ENCODE results near the gene TAS1R3. TPM values are rescaled to one million over a fixed set of nuclear protein-coding genes. Genes with fewer than 3 reads are reported as not detected.
A peak's percentile ranks its signal among the peaks of the same experiment; 100 is the strongest.

TAS1R3 gene
- total and polyA plus RNA-seq, 2 experiments from 2014 or later, result 0.14 TPM; not detected in 1

DNA sequence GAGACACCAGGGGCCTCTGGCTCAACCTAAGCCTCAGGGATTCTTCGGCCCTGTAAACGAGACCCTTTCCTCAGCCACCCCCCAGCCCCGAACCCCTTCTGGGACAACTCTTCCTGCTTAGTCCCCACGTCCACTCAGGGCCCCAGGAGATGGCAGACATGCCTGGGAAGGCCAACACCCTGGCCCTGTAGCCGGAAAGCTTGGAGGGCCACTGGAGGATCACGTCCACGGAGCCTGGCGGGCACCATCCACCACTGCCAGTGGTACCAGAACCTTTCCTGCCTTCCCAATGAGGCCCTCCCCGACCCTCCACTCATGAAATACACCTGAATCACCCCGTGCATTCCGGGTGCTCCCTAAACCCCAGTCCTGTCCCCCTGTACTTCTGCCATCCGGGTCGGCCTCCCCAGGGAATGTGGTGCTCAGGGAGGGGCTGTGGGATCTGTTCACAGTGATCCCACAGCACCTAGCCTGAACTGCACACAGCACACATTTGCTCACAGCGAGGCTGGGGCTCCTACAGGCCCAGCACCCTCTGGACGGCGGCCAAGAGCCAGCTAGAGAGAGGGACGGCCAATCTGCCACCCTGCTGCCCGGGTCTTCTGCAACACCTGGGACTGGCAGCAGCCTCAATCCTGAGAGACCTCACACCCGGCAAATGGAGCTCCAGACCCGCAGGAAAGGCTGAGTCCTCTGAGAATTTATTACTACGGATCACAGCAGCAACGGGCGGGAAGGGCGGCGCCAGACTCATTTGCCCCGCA is 42.2 kb downstream of the TAS1R3 start:
- Histone ChIP-seq H3K36me3 (ENCODE audit: insufficient read depth) (no peaks in the 10 kb centered on the region), H3K79me2 (replicated peaks; ENCODE audit: insufficient read depth) (peaks cover 21% of the 10 kb centered on the region), H3K27ac (ENCODE audit: low read depth) (no peak overlapping the region), H3K4me1 (ENCODE audit: insufficient read depth) (peaks cover 9% of the 10 kb centered on the region), H3K4me3 (no peak overlapping the region), H3K9me2 (ENCODE audit: insufficient read depth) (no peaks in the 10 kb centered on the region), H2AFZ (no peak overlapping the region), H3F3A (replicated peaks; ENCODE audit: low read depth) (peaks cover 19% of the 10 kb centered on the region), H3K4me2 (peak overlapping the region; percentile 88; the same call in 1 of the 2 replicates), H3K27me3 (ENCODE audit: insufficient read depth) (no peaks in the 10 kb centered on the region), H4K20me1 (replicated peaks; ENCODE audit: insufficient read depth) (peaks cover 12% of the 10 kb centered on the region)
- Mint-ChIP-seq H3K36me3 (ENCODE audit: low read depth) (peaks cover 9% of the 10 kb centered on the region; the same call in 2 of the 3 replicates), H3K27ac (no peak overlapping the region), H3K4me1 (peaks cover 7% of the 10 kb centered on the region), H3K4me3 (peak overlapping the region; percentile 90), H3K9me3 (no peaks in the 10 kb centered on the region; the same call in 2 of the 3 replicates), H3K27me3 (ENCODE audit: insufficient read depth, low read depth, poor library complexity) (peaks cover 11% of the 10 kb centered on the region)
- TF ChIP-seq ZNF331 (CRISPR knock-in tag; IDR thresholded peaks at IDR 0.05; ENCODE audit: low read depth) (no peak), STAT1 (IDR thresholded peaks at IDR 0.05; ENCODE audit: unreplicated experiment) (no peak), NANOG (IDR thresholded peaks at IDR 0.05; ENCODE audit: borderline replicate concordance) (no peak), EZH2 (IDR thresholded peaks at IDR 0.05; ENCODE audit: low read depth, unreplicated experiment) (no peak), ZNF114 (CRISPR knock-in tag; IDR thresholded peaks at IDR 0.05) (no peak), POLR2AphosphoS5 (IDR thresholded peaks at IDR 0.05; ENCODE audit: low read depth) (no peak), CREB1 (CRISPR knock-in tag; IDR thresholded peaks at IDR 0.05; ENCODE audit: low read depth) (no peak), EZH2phosphoT487 (IDR thresholded peaks at IDR 0.05; ENCODE audit: unreplicated experiment) (no peak)
- TF ChIP-seq, protein P1, sequence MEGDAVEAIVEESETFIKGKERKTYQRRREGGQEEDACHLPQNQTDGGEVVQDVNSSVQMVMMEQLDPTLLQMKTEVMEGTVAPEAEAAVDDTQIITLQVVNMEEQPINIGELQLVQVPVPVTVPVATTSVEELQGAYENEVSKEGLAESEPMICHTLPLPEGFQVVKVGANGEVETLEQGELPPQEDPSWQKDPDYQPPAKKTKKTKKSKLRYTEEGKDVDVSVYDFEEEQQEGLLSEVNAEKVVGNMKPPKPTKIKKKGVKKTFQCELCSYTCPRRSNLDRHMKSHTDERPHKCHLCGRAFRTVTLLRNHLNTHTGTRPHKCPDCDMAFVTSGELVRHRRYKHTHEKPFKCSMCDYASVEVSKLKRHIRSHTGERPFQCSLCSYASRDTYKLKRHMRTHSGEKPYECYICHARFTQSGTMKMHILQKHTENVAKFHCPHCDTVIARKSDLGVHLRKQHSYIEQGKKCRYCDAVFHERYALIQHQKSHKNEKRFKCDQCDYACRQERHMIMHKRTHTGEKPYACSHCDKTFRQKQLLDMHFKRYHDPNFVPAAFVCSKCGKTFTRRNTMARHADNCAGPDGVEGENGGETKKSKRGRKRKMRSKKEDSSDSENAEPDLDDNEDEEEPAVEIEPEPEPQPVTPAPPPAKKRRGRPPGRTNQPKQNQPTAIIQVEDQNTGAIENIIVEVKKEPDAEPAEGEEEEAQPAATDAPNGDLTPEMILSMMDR (conservative IDR thresholded peaks at IDR 0.05; ENCODE audit: low read depth in 2 of 2), result no peak
- TF ChIP-seq, protein P2, sequence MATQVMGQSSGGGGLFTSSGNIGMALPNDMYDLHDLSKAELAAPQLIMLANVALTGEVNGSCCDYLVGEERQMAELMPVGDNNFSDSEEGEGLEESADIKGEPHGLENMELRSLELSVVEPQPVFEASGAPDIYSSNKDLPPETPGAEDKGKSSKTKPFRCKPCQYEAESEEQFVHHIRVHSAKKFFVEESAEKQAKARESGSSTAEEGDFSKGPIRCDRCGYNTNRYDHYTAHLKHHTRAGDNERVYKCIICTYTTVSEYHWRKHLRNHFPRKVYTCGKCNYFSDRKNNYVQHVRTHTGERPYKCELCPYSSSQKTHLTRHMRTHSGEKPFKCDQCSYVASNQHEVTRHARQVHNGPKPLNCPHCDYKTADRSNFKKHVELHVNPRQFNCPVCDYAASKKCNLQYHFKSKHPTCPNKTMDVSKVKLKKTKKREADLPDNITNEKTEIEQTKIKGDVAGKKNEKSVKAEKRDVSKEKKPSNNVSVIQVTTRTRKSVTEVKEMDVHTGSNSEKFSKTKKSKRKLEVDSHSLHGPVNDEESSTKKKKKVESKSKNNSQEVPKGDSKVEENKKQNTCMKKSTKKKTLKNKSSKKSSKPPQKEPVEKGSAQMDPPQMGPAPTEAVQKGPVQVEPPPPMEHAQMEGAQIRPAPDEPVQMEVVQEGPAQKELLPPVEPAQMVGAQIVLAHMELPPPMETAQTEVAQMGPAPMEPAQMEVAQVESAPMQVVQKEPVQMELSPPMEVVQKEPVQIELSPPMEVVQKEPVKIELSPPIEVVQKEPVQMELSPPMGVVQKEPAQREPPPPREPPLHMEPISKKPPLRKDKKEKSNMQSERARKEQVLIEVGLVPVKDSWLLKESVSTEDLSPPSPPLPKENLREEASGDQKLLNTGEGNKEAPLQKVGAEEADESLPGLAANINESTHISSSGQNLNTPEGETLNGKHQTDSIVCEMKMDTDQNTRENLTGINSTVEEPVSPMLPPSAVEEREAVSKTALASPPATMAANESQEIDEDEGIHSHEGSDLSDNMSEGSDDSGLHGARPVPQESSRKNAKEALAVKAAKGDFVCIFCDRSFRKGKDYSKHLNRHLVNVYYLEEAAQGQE (IDR thresholded peaks at IDR 0.05; ENCODE audit: unreplicated experiment), result no peak
- TF ChIP-seq, protein P3, sequence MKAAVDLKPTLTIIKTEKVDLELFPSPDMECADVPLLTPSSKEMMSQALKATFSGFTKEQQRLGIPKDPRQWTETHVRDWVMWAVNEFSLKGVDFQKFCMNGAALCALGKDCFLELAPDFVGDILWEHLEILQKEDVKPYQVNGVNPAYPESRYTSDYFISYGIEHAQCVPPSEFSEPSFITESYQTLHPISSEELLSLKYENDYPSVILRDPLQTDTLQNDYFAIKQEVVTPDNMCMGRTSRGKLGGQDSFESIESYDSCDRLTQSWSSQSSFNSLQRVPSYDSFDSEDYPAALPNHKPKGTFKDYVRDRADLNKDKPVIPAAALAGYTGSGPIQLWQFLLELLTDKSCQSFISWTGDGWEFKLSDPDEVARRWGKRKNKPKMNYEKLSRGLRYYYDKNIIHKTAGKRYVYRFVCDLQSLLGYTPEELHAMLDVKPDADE (IDR thresholded peaks at IDR 0.05), result no peak
- TF ChIP-seq, protein P4, sequence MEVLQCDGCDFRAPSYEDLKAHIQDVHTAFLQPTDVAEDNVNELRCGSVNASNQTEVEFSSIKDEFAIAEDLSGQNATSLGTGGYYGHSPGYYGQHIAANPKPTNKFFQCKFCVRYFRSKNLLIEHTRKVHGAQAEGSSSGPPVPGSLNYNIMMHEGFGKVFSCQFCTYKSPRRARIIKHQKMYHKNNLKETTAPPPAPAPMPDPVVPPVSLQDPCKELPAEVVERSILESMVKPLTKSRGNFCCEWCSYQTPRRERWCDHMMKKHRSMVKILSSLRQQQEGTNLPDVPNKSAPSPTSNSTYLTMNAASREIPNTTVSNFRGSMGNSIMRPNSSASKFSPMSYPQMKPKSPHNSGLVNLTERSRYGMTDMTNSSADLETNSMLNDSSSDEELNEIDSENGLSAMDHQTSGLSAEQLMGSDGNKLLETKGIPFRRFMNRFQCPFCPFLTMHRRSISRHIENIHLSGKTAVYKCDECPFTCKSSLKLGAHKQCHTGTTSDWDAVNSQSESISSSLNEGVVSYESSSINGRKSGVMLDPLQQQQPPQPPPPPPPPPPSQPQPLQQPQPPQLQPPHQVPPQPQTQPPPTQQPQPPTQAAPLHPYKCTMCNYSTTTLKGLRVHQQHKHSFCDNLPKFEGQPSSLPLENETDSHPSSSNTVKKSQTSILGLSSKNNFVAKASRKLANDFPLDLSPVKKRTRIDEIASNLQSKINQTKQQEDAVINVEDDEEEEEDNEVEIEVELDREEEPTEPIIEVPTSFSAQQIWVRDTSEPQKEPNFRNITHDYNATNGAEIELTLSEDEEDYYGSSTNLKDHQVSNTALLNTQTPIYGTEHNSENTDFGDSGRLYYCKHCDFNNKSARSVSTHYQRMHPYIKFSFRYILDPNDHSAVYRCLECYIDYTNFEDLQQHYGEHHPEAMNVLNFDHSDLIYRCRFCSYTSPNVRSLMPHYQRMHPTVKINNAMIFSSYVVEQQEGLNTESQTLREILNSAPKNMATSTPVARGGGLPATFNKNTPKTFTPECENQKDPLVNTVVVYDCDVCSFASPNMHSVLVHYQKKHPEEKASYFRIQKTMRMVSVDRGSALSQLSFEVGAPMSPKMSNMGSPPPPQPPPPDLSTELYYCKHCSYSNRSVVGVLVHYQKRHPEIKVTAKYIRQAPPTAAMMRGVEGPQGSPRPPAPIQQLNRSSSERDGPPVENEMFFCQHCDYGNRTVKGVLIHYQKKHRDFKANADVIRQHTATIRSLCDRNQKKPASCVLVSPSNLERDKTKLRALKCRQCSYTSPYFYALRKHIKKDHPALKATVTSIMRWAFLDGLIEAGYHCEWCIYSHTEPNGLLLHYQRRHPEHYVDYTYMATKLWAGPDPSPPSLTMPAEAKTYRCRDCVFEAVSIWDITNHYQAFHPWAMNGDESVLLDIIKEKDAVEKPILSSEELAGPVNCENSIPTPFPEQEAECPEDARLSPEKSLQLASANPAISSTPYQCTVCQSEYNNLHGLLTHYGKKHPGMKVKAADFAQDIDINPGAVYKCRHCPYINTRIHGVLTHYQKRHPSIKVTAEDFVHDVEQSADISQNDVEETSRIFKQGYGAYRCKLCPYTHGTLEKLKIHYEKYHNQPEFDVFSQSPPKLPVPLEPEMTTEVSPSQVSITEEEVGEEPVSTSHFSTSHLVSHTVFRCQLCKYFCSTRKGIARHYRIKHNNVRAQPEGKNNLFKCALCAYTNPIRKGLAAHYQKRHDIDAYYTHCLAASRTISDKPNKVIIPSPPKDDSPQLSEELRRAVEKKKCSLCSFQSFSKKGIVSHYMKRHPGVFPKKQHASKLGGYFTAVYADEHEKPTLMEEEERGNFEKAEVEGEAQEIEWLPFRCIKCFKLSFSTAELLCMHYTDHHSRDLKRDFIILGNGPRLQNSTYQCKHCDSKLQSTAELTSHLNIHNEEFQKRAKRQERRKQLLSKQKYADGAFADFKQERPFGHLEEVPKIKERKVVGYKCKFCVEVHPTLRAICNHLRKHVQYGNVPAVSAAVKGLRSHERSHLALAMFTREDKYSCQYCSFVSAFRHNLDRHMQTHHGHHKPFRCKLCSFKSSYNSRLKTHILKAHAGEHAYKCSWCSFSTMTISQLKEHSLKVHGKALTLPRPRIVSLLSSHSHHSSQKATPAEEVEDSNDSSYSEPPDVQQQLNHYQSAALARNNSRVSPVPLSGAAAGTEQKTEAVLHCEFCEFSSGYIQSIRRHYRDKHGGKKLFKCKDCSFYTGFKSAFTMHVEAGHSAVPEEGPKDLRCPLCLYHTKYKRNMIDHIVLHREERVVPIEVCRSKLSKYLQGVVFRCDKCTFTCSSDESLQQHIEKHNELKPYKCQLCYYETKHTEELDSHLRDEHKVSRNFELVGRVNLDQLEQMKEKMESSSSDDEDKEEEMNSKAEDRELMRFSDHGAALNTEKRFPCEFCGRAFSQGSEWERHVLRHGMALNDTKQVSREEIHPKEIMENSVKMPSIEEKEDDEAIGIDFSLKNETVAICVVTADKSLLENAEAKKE (CRISPR knock-in tag; IDR thresholded peaks at IDR 0.05), result no peak
- ATAC-seq, result no peak
- no peak for DNase-seq (ENCODE audit: low spot score)
